OCI-LY7 (cell line): Measurements from ENCODE around the gene DPYSL4.

ENCODE experiments used
- CTCF ChIP-seq: fragments of 200-600 bp; sonication (generic); conservative IDR thresholded peaks from 2 replicates; pipeline ENCODE4 v1.5.1; 2014; ENCODE audit warnings: mild to moderate bottlenecking, antibody characterized with exemption, low read length, moderate library complexity, mixed read lengths
- EZH2phosphoT487 ChIP-seq: fragments of 200-600 bp; sonication (generic); IDR thresholded peaks from 2 replicates; pipeline ENCODE4 v1.6.1; 2018; ENCODE audit warnings: low read depth, borderline replicate concordance, mild to moderate bottlenecking, mixed run types, antibody characterized with exemption, low read length, moderate library complexity, mixed read lengths

DNA sequence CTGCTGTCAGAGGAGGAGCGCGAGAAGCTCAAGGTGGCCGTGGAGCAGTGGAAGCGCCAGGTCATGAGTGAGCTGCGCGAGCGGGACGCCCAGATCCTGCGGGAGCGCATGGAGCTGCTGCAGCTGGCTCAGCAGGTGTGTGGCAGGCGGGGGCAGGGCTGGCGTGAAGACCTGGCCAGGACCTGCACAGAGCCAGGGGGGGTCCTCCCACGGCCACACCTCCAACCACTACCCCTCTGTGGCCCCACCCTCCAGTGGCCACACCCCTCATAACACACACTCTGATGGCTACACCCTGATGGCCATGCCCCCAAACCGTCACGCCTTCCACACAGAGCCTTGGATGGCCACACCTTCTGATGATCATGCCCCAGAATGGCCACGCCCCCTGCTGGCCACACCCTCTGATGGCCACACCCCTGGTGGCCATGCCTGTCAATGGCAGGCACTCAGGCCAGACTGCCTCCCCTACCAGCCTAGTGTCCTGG lies 23.4 kb upstream of the DPYSL4 start:
- TF ChIP-seq CTCF (0 out of 2 replicates have a peak, but pooled peaks have one; percentile 22), EZH2phosphoT487 (no peak)
